ENCODE data around the gene THTPA. TPM values are rescaled to one million over a fixed set of nuclear protein-coding genes. Genes with fewer than 3 reads are reported as not detected.

Gene THTPA
- total and polyA plus RNA-seq, 2 of the 13 experiments (the other 11 are each of a cell fraction or from before 2014, with no cell fraction given), result 7.4 to 8.7 TPM

GRCh38 chr14:23559010-23559925 lies 3.2 kb downstream of the THTPA start (continued):
- TF ChIP-seq, protein P1, sequence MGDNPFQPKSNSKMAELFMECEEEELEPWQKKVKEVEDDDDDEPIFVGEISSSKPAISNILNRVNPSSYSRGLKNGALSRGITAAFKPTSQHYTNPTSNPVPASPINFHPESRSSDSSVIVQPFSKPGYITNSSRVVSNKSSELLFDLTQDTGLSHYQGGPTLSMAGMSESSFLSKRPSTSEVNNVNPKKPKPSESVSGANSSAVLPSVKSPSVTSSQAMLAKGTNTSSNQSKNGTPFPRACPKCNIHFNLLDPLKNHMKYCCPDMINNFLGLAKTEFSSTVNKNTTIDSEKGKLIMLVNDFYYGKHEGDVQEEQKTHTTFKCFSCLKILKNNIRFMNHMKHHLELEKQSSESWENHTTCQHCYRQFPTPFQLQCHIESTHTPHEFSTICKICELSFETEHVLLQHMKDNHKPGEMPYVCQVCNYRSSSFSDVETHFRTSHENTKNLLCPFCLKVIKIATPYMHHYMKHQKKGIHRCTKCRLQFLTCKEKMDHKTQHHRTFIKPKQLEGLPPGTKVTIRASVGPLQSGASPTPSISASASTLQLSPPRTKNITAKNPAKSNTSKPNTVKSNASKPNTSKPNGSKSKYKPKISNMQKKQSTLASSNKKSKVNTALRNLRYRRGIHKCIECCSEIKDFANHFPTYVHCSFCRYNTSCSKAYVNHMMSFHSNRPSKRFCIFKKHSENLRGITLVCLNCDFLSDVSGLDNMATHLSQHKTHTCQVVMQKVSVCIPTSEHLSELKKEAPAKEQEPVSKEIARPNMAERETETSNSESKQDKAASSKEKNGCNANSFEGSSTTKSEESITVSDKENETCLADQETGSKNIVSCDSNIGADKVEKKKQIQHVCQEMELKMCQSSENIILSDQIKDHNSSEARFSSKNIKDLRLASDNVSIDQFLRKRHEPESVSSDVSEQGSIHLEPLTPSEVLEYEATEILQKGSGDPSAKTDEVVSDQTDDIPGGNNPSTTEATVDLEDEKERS (CRISPR knock-in tag; IDR thresholded peaks at IDR 0.05), result no peak
- TF ChIP-seq, protein P2, sequence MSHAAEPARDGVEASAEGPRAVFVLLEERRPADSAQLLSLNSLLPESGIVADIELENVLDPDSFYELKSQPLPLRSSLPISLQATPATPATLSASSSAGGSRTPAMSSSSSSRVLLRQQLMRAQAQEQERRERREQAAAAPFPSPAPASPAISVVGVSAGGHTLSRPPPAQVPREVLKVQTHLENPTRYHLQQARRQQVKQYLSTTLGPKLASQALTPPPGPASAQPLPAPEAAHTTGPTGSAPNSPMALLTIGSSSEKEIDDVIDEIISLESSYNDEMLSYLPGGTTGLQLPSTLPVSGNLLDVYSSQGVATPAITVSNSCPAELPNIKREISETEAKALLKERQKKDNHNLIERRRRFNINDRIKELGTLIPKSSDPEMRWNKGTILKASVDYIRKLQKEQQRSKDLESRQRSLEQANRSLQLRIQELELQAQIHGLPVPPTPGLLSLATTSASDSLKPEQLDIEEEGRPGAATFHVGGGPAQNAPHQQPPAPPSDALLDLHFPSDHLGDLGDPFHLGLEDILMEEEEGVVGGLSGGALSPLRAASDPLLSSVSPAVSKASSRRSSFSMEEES (CRISPR knock-in tag; IDR thresholded peaks at IDR 0.05), result no peak; the same call in 1 of the 2 replicates
- no peak for TF ChIP-seq PLRG1 (conservative IDR thresholded peaks at IDR 0.05)
- no peak for TF ChIP-seq SAP130 (CRISPR knock-in tag; IDR thresholded peaks at IDR 0.05; ENCODE audit: low read depth)
- TF ChIP-seq GATAD1 (CRISPR knock-in tag; IDR thresholded peaks at IDR 0.05), result no peak
- no peak for TF ChIP-seq ZNF251 (CRISPR knock-in tag; IDR thresholded peaks at IDR 0.05)
- TF ChIP-seq TFDP2 (CRISPR knock-in tag; IDR thresholded peaks at IDR 0.05), result no peak; the same call in 1 of the 2 replicates
- TF ChIP-seq, protein P3, sequence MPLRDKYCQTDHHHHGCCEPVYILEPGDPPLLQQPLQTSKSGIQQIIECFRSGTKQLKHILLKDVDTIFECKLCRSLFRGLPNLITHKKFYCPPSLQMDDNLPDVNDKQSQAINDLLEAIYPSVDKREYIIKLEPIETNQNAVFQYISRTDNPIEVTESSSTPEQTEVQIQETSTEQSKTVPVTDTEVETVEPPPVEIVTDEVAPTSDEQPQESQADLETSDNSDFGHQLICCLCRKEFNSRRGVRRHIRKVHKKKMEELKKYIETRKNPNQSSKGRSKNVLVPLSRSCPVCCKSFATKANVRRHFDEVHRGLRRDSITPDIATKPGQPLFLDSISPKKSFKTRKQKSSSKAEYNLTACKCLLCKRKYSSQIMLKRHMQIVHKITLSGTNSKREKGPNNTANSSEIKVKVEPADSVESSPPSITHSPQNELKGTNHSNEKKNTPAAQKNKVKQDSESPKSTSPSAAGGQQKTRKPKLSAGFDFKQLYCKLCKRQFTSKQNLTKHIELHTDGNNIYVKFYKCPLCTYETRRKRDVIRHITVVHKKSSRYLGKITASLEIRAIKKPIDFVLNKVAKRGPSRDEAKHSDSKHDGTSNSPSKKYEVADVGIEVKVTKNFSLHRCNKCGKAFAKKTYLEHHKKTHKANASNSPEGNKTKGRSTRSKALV (CRISPR knock-in tag; IDR thresholded peaks at IDR 0.05), result no peak
- no peak for TF ChIP-seq REL (CRISPR knock-in tag; conservative IDR thresholded peaks at IDR 0.05)
- no peak for TF ChIP-seq SP140L (CRISPR knock-in tag; IDR thresholded peaks at IDR 0.05; ENCODE audit: borderline replicate concordance)
- no peak; the same call in none of the 2 replicates for TF ChIP-seq ETV5 (CRISPR knock-in tag; IDR thresholded peaks at IDR 0.05; ENCODE audit: borderline replicate concordance)
- peak; percentile 24; the same call in 1 of the 2 replicates for TF ChIP-seq ZBTB7B (CRISPR knock-in tag; IDR thresholded peaks at IDR 0.05)
- no peak; the same call in 1 of the 2 replicates for TF ChIP-seq ZNF678 (CRISPR knock-in tag; IDR thresholded peaks at IDR 0.05)
- TF ChIP-seq XBP1 (CRISPR knock-in tag; IDR thresholded peaks at IDR 0.05), result no peak
- no peak for TF ChIP-seq MYC (CRISPR knock-in tag; IDR thresholded peaks at IDR 0.05; ENCODE audit: borderline replicate concordance)
- 0 out of 2 replicates have a peak, but pooled peaks have one; percentile 45 for TF ChIP-seq NCOA1 (CRISPR knock-in tag; IDR thresholded peaks at IDR 0.05)
- TF ChIP-seq ZNF230 (CRISPR knock-in tag; IDR thresholded peaks at IDR 0.05), result no peak
- TF ChIP-seq, protein P4, sequence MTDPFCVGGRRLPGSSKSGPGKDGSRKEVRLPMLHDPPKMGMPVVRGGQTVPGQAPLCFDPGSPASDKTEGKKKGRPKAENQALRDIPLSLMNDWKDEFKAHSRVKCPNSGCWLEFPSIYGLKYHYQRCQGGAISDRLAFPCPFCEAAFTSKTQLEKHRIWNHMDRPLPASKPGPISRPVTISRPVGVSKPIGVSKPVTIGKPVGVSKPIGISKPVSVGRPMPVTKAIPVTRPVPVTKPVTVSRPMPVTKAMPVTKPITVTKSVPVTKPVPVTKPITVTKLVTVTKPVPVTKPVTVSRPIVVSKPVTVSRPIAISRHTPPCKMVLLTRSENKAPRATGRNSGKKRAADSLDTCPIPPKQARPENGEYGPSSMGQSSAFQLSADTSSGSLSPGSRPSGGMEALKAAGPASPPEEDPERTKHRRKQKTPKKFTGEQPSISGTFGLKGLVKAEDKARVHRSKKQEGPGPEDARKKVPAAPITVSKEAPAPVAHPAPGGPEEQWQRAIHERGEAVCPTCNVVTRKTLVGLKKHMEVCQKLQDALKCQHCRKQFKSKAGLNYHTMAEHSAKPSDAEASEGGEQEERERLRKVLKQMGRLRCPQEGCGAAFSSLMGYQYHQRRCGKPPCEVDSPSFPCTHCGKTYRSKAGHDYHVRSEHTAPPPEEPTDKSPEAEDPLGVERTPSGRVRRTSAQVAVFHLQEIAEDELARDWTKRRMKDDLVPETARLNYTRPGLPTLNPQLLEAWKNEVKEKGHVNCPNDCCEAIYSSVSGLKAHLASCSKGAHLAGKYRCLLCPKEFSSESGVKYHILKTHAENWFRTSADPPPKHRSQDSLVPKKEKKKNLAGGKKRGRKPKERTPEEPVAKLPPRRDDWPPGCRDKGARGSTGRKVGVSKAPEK (CRISPR knock-in tag; IDR thresholded peaks at IDR 0.05; ENCODE audit: borderline replicate concordance), result 0 out of 2 replicates have a peak, but pooled peaks have one; percentile 4

All from HepG2 (cell line).